K562 (cell line): Measurements from ENCODE around the gene ZFPM1. TPM values are rescaled to one million over a fixed set of nuclear protein-coding genes. Genes with fewer than 3 reads are reported as not detected.
A peak's percentile ranks its signal among the peaks of the same experiment; 100 is the strongest.

Source experiments
- ATAC-seq: fragments of 200-7000 bp; cut with Tn5 transposase; 3 replicates; pipeline ENCODE4 v1.9.1; 2020; ENCODE audit warnings: moderate library complexity
- BruUV-seq: library from RNA; stranded (reverse); fragments of 400-500 nt; replicated peaks from 2 replicates; lab custom pipeline; 2021; lab: Mats Ljungman, UMichigan
- CTCF ChIA-PET: fragments of 300-600 bp; formaldehyde crosslinking; extraction: SDS; loops from one replicate; lab custom pipeline; 2021; ENCODE audit warnings: low intra/inter-chr PET ratio; lab: Yijun Ruan, JAX
- POLR2A ChIA-PET: fragments of 300-600, 350-650 bp; sonication (Branson Sonifier 250); formaldehyde crosslinking; extraction: SDS; loops from one replicate; lab custom pipeline; 2021; ENCODE audit warnings: antibody characterized with exemption, inconsistent platforms; lab: Yijun Ruan, JAX
- DNase-seq, 4 experiments: peaks; one replicate each; pipeline versions ENCODE4 v3.0.0 to v3.0.0-alpha.2; 2011 to 2018; ENCODE audit warnings: low spot score in 3 of 4, mixed read lengths in 3 of 4; ENCODE audit errors: extremely low read depth in 1 of 4
- FAIRE-seq: peaks from 2 replicates; lab custom pipeline; 2011; peaks lifted over from hg19 to GRCh38; lab: Jason Lieb, UNC
- H2AFZ ChIP-seq: 2 replicates; pipeline ENCODE4 v1.6.0; 2011; ENCODE audit warnings: low read depth, low read length, control low read depth, inconsistent platforms
- H3K27ac ChIP-seq: fragments of 200-600 bp; 3 replicates; pipeline ENCODE4 v1.8.0; 2011; ENCODE audit warnings: low read depth, mild to moderate bottlenecking, control low read depth, inconsistent platforms, low read length, moderate library complexity, mixed read lengths; ENCODE audit errors: extremely low read depth
- H3K27me3 ChIP-seq, 2 experiments: fragments of 300-600 bp in 1 of 2; 2 replicates in 1 of 2; 3 replicates in 1 of 2; pipeline versions ENCODE4 v1.6.0 to v1.8.0; 2011; ENCODE audit warnings: inconsistent platforms in 2 of 2, low read length in 2 of 2, mild to moderate bottlenecking in 1 of 2, mixed read lengths in 1 of 2, moderate library complexity in 1 of 2; ENCODE audit not compliant: control insufficient read depth in 2 of 2, insufficient read depth in 2 of 2
- H3K36me3 ChIP-seq: fragments of 300-600 bp; 3 replicates; pipeline ENCODE4 v1.8.0; 2011; ENCODE audit warnings: mild to moderate bottlenecking, low read length, inconsistent platforms; ENCODE audit not compliant: control insufficient read depth, insufficient read depth
- H3K4me1 ChIP-seq, 2 experiments: fragments of 200-600 bp in 1 of 2; replicated peaks in 1 of 2; 2 replicates in 1 of 2; 3 replicates in 1 of 2; pipeline versions ENCODE4 v1.5.1 to v1.8.0; 2011; ENCODE audit warnings: inconsistent platforms in 2 of 2, low read length in 2 of 2, mild to moderate bottlenecking in 1 of 2, mixed read lengths in 1 of 2, moderate library complexity in 1 of 2; ENCODE audit not compliant: control insufficient read depth in 2 of 2, insufficient read depth in 2 of 2
- H3K4me2 ChIP-seq: 2 replicates; pipeline ENCODE4 v1.6.1; 2011; ENCODE audit warnings: low read length, control low read depth, inconsistent platforms, mixed read lengths; ENCODE audit not compliant: insufficient read depth
- H3K4me3 ChIP-seq: fragments of 200-600 bp; sonication (generic), shearing (Covaris generic); 2 replicates; pipeline ENCODE4 v1.5.1; 2016; ENCODE audit warnings: control low read depth, inconsistent platforms
- H3K79me2 ChIP-seq: fragments of 200-600 bp; 3 replicates; pipeline ENCODE4 v1.8.0; 2011; ENCODE audit warnings: low read length, inconsistent platforms; ENCODE audit not compliant: control insufficient read depth, insufficient read depth
- H3K9ac ChIP-seq, 2 experiments: 2 replicates each; pipeline versions ENCODE4 v1.6.0 to v1.6.1; 2011; ENCODE audit warnings: low read depth in 2 of 2, low read length in 2 of 2, control low read depth in 1 of 2, inconsistent platforms in 1 of 2, mild to moderate bottlenecking in 1 of 2, mixed read lengths in 1 of 2; ENCODE audit not compliant: insufficient read depth in 1 of 2
- H3K9me1 ChIP-seq: one replicate; pipeline ENCODE4 v1.6.0; 2011; ENCODE audit warnings: inconsistent platforms, mild to moderate bottlenecking, low read length, moderate library complexity; ENCODE audit not compliant: control insufficient read depth, insufficient read depth
- H3K9me3 ChIP-seq: replicated peaks from 2 replicates; pipeline ENCODE4 v1.5.1; 2011; ENCODE audit warnings: low read depth, low read length, inconsistent platforms; ENCODE audit not compliant: control insufficient read depth, insufficient read depth
- H4K20me1 ChIP-seq: replicated peaks from 2 replicates; pipeline ENCODE4 v1.6.1; 2011; ENCODE audit warnings: low read length, inconsistent platforms, mixed read lengths; ENCODE audit not compliant: control insufficient read depth, insufficient read depth
- ARHGAP35 ChIP-seq: fragments of 450-650 bp; IDR thresholded peaks from 2 replicates; pipeline ENCODE4 v1.6.1; 2018; ENCODE audit not compliant: partially characterized antibody
- CHD1 ChIP-seq: fragments of 200-600 bp; sonication (generic); IDR thresholded peaks from one replicate; pipeline ENCODE4 v1.6.1; 2012; ENCODE audit warnings: mild to moderate bottlenecking, moderate library complexity, low read length, inconsistent platforms
- DACH1 ChIP-seq: fragments of 450-650 bp; IDR thresholded peaks from 2 replicates; pipeline ENCODE4 v1.6.1; 2018; ENCODE audit not compliant: partially characterized antibody
- MXI1 ChIP-seq: IDR thresholded peaks from 2 replicates; pipeline ENCODE4 v1.6.1; 2011; ENCODE audit warnings: low read depth, mild to moderate bottlenecking, improper control_type of control experiment, low read length
- NR2C2 ChIP-seq, 2 experiments: fragments of 200-800 bp in 1 of 2; sonication (Bioruptor generic) in 1 of 2; sonication (generic) in 1 of 2; formaldehyde crosslinking in 1 of 2; IDR thresholded peaks; 2 replicates each; pipeline versions ENCODE4 v1.6.1 to v1.8.0; 2016 to 2022; ENCODE audit warnings: mild to moderate bottlenecking in 1 of 2, missing compliant biosample characterization in 1 of 2, missing genetic modification characterization in 1 of 2, missing genetic modification reagents in 1 of 2
- POLR2G ChIP-seq: fragments of 200-400 bp; formaldehyde crosslinking; IDR thresholded peaks from 2 replicates; pipeline ENCODE4 v1.6.1; 2017; ENCODE audit warnings: low read depth, mild to moderate bottlenecking, antibody characterized with exemption, low read length, moderate library complexity
- SIN3A ChIP-seq, 2 experiments: fragments of 150-350 bp in 1 of 2; IDR thresholded peaks; 2 replicates each; pipeline ENCODE4 v1.6.1; 2011 to 2016; ENCODE audit warnings: borderline replicate concordance in 2 of 2, low read depth in 2 of 2, low read length in 2 of 2, mild to moderate bottlenecking in 2 of 2, moderate library complexity in 2 of 2; ENCODE audit not compliant: control insufficient read depth in 1 of 2
- ZNF174 ChIP-seq: fragments of 250-450 bp; sonication (Bioruptor Pico); IDR thresholded peaks from 2 replicates; pipeline ENCODE4 v1.4.0; 2020; ENCODE audit warnings: mild to moderate bottlenecking
- WGBS: fragments of 100-300 bp; shearing (Covaris generic); methylation state at CpG from one replicate; pipeline ENCODE4 v1.1.6; 2016; ENCODE audit warnings: low coverage, mixed read lengths; ENCODE audit not compliant: insufficient coverage; ENCODE audit errors: missing lambda C conversion rate; 5-methylcytosine and 5-hydroxymethylcytosine counted together
- in situ Hi-C: fragments of 300-500 bp; cut with MboI; formaldehyde crosslinking; loops from 4 replicates; pipeline ENCODE4 v1.15.0; 2018; ENCODE audit warnings: inconsistent platforms, mixed read lengths
- intact Hi-C: fragments of 100-400 bp; cut with micrococcal nuclease; formaldehyde crosslinking; loops from 2 replicates; pipeline ENCODE4 v1.14.2; 2022
- polyA plus RNA-seq, 8 experiments: library from polyadenylated mRNA; depleted of rRNA in 4 of 8; stranded (reverse) in 5 of 8; unstranded in 3 of 8; fragments of >200 nt; fragmentation: Nextera tagmentation in 2 of 8; fragmentation: Illumina TruSeq in 1 of 8; extraction: Ambion mirVana in 2 of 8; extraction: Trizol in 1 of 8; gene quantifications; 2 replicates each; pipeline versions ENCODE4 v1.2.1 to v1.2.3, GENCODE V29; 2011 to 2014; ENCODE audit warnings: inconsistent platforms in 1 of 8, missing spikeins in 1 of 8
- total RNA-seq, 7 experiments: library from RNA; depleted of rRNA in 6 of 7; stranded (reverse); fragments of >200 nt in 6 of 7; fragmentation: Illumina TruSeq in 2 of 7; extraction: Trizol in 2 of 7; gene quantifications; 2 replicates each; pipeline versions ENCODE4 v1.2.1 to v1.2.3, GENCODE V29; 2011 to 2021; ENCODE audit warnings: low replicate concordance in 1 of 7
- TF ChIP-seq, protein P1 (sequence below): sonication (generic); formaldehyde crosslinking; IDR thresholded peaks from 2 replicates; pipeline ENCODE4 v1.8.0; 2022; ENCODE audit warnings: mild to moderate bottlenecking, missing genetic modification reagents
- TF ChIP-seq, protein P2 (sequence below): conservative IDR thresholded peaks from 2 replicates; pipeline ENCODE4 v1.6.1; 2011; ENCODE audit warnings: low read depth, mild to moderate bottlenecking, low read length; ENCODE audit not compliant: control insufficient read depth
- TF ChIP-seq, protein P3 (sequence below), 3 experiments: fragments of 200-800 bp in 1 of 3; sonication (Bioruptor generic) in 1 of 3; sonication (generic) in 1 of 3; formaldehyde crosslinking in 1 of 3; IDR thresholded peaks; 2 replicates each; pipeline versions ENCODE4 v1.6.1 to v1.8.0; 2016 to 2022; ENCODE audit warnings: mild to moderate bottlenecking in 2 of 3, missing compliant biosample characterization in 2 of 3, missing genetic modification characterization in 2 of 3, missing genetic modification reagents in 1 of 3
- TF ChIP-seq, protein P4 (sequence below): fragments of 450-650 bp; formaldehyde crosslinking; IDR thresholded peaks from 2 replicates; pipeline ENCODE4 v1.4.0; 2020; ENCODE audit warnings: mild to moderate bottlenecking, mixed read lengths

Gene ZFPM1
- total and polyA plus RNA-seq, 9 of the 15 experiments (the other 6 are each of a cell fraction or from before 2014, with no cell fraction given), result 0.03 to 35.9 (median 1.4) TPM

DNA sequence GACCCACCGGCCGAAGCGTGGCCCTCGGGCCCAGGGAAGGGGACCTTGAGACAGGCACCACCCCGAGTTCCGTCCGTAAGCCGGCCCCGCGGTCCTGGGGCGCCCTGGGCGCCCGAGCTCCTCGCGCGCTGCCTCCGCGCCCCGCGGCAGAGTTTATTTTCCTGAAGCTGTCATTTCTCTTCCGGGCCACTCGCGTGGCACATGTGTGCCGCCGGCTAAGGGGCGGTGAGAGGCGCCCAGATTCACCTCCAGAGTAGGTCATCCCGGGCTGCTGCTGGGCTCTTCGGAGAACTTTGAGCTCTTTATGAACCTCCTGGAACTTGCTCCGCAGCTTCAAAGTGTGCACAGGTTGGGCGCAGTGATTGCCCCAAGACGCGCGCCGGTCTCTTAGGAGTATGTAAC lies 117.6 kb downstream of the ZFPM1 start:
- H4K20me1 ChIP-seq, result peaks cover 10% of the 10 kb centered on the region
- CTCF ChIA-PET, result no interaction called here
- H2AFZ ChIP-seq, result peak overlapping the region; percentile 98
- DNase-seq (peak; percentile 36 to 81 (median 72)), ATAC-seq (peak; percentile 45), FAIRE-seq (no peak)
- H3K27ac ChIP-seq, result peak overlapping the region; percentile 87
- no peaks in the 10 kb centered on the region for H3K9me3 ChIP-seq
- peaks cover 60% of the 10 kb centered on the region for H3K79me2 ChIP-seq
- H3K4me1 ChIP-seq, result peaks cover 20 to 28% of the 10 kb centered on the region in 2 experiments; a peak in 4 of 5 replicates
- H3K4me3 ChIP-seq, result peak overlapping the region; percentile 79
- peak overlapping the region; percentile 90 for H3K4me2 ChIP-seq
- no TSS peak for BruUV-seq
- intact Hi-C loops, result no loop called here
- H3K27me3 ChIP-seq, result no peaks in the 10 kb centered on the region
- in situ Hi-C loops, result no loop called here
- 2% methylated on average over 28 of the region's 35 CpGs for WGBS
- no peaks in the 10 kb centered on the region for H3K9me1 ChIP-seq
- POLR2A ChIA-PET, result interaction anchor here (0.5 to 3.7 kb wide), 21 partner anchors 10 to 645 kb away, joined by 3 to 27 read pairs (median 4); partner anchors contain the start of gene SNAI3
- peak overlapping the region; percentile 82 to 95 for H3K9ac ChIP-seq
- peaks cover 39% of the 10 kb centered on the region for H3K36me3 ChIP-seq
- TF ChIP-seq, protein P1, sequence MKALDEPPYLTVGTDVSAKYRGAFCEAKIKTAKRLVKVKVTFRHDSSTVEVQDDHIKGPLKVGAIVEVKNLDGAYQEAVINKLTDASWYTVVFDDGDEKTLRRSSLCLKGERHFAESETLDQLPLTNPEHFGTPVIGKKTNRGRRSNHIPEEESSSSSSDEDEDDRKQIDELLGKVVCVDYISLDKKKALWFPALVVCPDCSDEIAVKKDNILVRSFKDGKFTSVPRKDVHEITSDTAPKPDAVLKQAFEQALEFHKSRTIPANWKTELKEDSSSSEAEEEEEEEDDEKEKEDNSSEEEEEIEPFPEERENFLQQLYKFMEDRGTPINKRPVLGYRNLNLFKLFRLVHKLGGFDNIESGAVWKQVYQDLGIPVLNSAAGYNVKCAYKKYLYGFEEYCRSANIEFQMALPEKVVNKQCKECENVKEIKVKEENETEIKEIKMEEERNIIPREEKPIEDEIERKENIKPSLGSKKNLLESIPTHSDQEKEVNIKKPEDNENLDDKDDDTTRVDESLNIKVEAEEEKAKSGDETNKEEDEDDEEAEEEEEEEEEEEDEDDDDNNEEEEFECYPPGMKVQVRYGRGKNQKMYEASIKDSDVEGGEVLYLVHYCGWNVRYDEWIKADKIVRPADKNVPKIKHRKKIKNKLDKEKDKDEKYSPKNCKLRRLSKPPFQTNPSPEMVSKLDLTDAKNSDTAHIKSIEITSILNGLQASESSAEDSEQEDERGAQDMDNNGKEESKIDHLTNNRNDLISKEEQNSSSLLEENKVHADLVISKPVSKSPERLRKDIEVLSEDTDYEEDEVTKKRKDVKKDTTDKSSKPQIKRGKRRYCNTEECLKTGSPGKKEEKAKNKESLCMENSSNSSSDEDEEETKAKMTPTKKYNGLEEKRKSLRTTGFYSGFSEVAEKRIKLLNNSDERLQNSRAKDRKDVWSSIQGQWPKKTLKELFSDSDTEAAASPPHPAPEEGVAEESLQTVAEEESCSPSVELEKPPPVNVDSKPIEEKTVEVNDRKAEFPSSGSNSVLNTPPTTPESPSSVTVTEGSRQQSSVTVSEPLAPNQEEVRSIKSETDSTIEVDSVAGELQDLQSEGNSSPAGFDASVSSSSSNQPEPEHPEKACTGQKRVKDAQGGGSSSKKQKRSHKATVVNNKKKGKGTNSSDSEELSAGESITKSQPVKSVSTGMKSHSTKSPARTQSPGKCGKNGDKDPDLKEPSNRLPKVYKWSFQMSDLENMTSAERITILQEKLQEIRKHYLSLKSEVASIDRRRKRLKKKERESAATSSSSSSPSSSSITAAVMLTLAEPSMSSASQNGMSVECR, result peak; percentile 8; the same call in 1 of the 2 replicates
- TF ChIP-seq ZNF174 (CRISPR knock-in tag) (no peak), SIN3A (IDR thresholded peaks at IDR 0.05; ENCODE audit: borderline replicate concordance in 2 of 2, control insufficient read depth in 1 of 2, low read depth in 2 of 2, low read length in 2 of 2) (peak in 1 of 2 experiments; percentile 96), DACH1 (no peak), ARHGAP35 (no peak), MXI1 (peak; percentile 81; the same call in 1 of the 2 replicates), NR2C2 (CRISPR knock-in tag; IDR thresholded peaks at IDR 0.05) (no peak), NR2C2 (tag; IDR thresholded peaks at IDR 0.05) (peak; percentile 87; the same call in 1 of the 2 replicates), POLR2G (no peak), CHD1 (peak; percentile 94)
- TF ChIP-seq, protein P2, sequence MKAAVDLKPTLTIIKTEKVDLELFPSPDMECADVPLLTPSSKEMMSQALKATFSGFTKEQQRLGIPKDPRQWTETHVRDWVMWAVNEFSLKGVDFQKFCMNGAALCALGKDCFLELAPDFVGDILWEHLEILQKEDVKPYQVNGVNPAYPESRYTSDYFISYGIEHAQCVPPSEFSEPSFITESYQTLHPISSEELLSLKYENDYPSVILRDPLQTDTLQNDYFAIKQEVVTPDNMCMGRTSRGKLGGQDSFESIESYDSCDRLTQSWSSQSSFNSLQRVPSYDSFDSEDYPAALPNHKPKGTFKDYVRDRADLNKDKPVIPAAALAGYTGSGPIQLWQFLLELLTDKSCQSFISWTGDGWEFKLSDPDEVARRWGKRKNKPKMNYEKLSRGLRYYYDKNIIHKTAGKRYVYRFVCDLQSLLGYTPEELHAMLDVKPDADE, result peak; percentile 65; the same call in 1 of the 2 replicates
- TF ChIP-seq, protein P3, sequence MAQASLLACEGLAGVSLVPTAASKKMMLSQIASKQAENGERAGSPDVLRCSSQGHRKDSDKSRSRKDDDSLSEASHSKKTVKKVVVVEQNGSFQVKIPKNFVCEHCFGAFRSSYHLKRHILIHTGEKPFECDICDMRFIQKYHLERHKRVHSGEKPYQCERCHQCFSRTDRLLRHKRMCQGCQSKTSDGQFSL (CRISPR knock-in tag; IDR thresholded peaks at IDR 0.05), result no peak
- TF ChIP-seq, protein P3 (tag; IDR thresholded peaks at IDR 0.05), result no peak
- TF ChIP-seq, protein P4, sequence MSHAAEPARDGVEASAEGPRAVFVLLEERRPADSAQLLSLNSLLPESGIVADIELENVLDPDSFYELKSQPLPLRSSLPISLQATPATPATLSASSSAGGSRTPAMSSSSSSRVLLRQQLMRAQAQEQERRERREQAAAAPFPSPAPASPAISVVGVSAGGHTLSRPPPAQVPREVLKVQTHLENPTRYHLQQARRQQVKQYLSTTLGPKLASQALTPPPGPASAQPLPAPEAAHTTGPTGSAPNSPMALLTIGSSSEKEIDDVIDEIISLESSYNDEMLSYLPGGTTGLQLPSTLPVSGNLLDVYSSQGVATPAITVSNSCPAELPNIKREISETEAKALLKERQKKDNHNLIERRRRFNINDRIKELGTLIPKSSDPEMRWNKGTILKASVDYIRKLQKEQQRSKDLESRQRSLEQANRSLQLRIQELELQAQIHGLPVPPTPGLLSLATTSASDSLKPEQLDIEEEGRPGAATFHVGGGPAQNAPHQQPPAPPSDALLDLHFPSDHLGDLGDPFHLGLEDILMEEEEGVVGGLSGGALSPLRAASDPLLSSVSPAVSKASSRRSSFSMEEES (CRISPR knock-in tag), result no peak
